ENCODE results near the gene GALNTL6.

GALNTL6 gene

GRCh38 chr4:172631832-172632231, 818.6 kb downstream of the GALNTL6 start:
- Histone ChIP-seq H3K27me3 (ENCODE audit: insufficient read depth, poor library complexity, severe bottlenecking) (no peaks in the 10 kb centered on the region), H3K4me3 (replicated peaks; ENCODE audit: insufficient read depth, low read length) (no peak overlapping the region), H3K27ac (replicated peaks) (no peak overlapping the region)
- DNase-seq (ENCODE audit: low read depth in 1 of 2, low spot score in 1 of 2) = no peak
- TF ChIP-seq REST (IDR thresholded peaks at IDR 0.05; ENCODE audit: insufficient replicate concordance, low read depth) (no peak), CTCF (IDR thresholded peaks at IDR 0.05; ENCODE audit: insufficient read depth, low read length) (no peak), SPI1 (IDR thresholded peaks at IDR 0.05; ENCODE audit: borderline replicate concordance, low read depth) (no peak), GABPA (IDR thresholded peaks at IDR 0.05; ENCODE audit: low read depth) (no peak), POLR2AphosphoS5 (IDR thresholded peaks at IDR 0.05; ENCODE audit: low read depth) (no peak)

- H3K27ac ChIP-seq (replicated peaks) = no peak overlapping the region
- H3K27me3 ChIP-seq (ENCODE audit: insufficient read depth, poor library complexity, severe bottlenecking) = no peaks in the 10 kb centered on the region
- no peak overlapping the region for H3K4me3 ChIP-seq (replicated peaks; ENCODE audit: insufficient read depth, low read length)
- DNase-seq (ENCODE audit: low read depth in 1 of 2, low spot score in 1 of 2) = no peak
- TF ChIP-seq POLR2AphosphoS5 (IDR thresholded peaks at IDR 0.05; ENCODE audit: low read depth) (no peak), REST (IDR thresholded peaks at IDR 0.05; ENCODE audit: insufficient replicate concordance, low read depth) (no peak), CTCF (IDR thresholded peaks at IDR 0.05; ENCODE audit: insufficient read depth, low read length) (no peak), GABPA (IDR thresholded peaks at IDR 0.05; ENCODE audit: low read depth) (no peak), SPI1 (IDR thresholded peaks at IDR 0.05; ENCODE audit: borderline replicate concordance, low read depth) (no peak)
These were observed 835.3 kb downstream of the GALNTL6 start for GRCh38 chr4:172648471-172648870.

- TF ChIP-seq REST (IDR thresholded peaks at IDR 0.05; ENCODE audit: insufficient replicate concordance, low read depth) (no peak), GABPA (IDR thresholded peaks at IDR 0.05; ENCODE audit: low read depth) (no peak), CTCF (IDR thresholded peaks at IDR 0.05; ENCODE audit: insufficient read depth, low read length) (no peak), POLR2AphosphoS5 (IDR thresholded peaks at IDR 0.05; ENCODE audit: low read depth) (no peak), SPI1 (IDR thresholded peaks at IDR 0.05; ENCODE audit: borderline replicate concordance, low read depth) (no peak)
- no peak for DNase-seq (ENCODE audit: low read depth in 1 of 2, low spot score in 1 of 2)
- Histone ChIP-seq H3K27me3 (ENCODE audit: insufficient read depth, poor library complexity, severe bottlenecking) (no peaks in the 10 kb centered on the region), H3K27ac (replicated peaks) (no peak overlapping the region), H3K4me3 (replicated peaks; ENCODE audit: insufficient read depth, low read length) (no peak overlapping the region)
These were observed 835.9 kb downstream of the GALNTL6 start for GRCh38 chr4:172649143-172649542.

Data from HL-60 (cell line).